ENCODE data around the gene CAMTA1. TPM values are rescaled to one million over a fixed set of nuclear protein-coding genes. Genes with fewer than 3 reads are reported as not detected.

The CAMTA1 gene
- total RNA-seq, 2 donors from 2014 or later, result 105 to 113 TPM

- H3K36me3 ChIP-seq, result no peaks in the 10 kb centered on the region
- H3K27ac ChIP-seq, result no peak overlapping the region
- no peak overlapping the region for H3K4me3 ChIP-seq
- peaks cover 22 to 31% of the 10 kb centered on the region in 2 donors for H3K4me1 ChIP-seq (ENCODE audit: control insufficient read depth in 1 of 2, low read depth in 2 of 2)
- no peaks in the 10 kb centered on the region for H3K27me3 ChIP-seq (replicated peaks; ENCODE audit: insufficient read depth)
- no peaks in the 10 kb centered on the region for H3K9me3 ChIP-seq
- TF ChIP-seq CTCF (IDR thresholded peaks at IDR 0.05), result no peak
- ATAC-seq (ENCODE audit: insufficient number of reproducible peaks, low FRiP score, low read depth) (no peak), DNase-seq (ENCODE audit: low spot score) (no peak)
Observed at GRCh38 chr1:6927626-6928025, 142.4 kb downstream of the CAMTA1 start.

DNA sequence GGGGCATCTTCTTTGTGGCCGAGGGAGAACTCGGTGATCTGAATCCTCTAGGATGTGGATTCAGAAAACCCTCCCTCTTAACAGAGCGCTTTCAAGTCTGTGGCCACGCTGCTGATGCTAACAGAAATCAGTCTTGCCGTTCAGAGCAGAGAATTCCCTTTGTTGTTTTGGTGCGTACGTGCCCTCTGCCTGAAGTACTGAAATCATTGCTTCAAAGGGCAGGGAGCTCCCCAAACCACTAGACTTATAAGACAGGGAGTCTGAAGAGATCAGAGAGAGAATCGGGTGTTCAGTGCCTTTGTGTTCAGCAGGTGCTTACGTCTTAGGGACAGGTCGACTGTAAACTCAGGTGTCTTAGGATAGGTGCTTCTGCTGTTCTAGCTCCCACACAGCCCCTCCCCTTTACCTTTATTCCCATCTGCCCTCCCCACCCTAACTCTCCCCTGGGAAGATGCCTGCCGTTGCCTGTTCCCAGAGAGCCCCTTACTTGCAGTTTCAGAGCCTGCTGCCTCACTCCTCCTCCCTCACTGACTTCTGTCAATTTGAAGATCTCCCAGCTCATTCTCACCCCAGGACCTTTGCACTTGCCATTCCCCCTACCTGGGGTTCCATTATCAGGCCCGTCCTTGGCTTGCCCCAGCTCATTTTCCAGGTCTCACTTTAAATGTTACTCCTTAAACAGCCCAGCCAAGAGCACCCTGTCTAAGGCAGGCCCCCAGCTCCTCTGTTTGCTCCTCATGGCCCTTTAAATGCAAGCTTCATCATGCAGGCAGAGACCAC, 143.0 kb downstream of the CAMTA1 start:
- no peak for TF ChIP-seq CTCF (IDR thresholded peaks at IDR 0.05)
- H3K27me3 ChIP-seq (replicated peaks; ENCODE audit: insufficient read depth), result no peaks in the 10 kb centered on the region
- no peaks in the 10 kb centered on the region for H3K9me3 ChIP-seq
- no peak overlapping the region for H3K4me3 ChIP-seq
- ATAC-seq (ENCODE audit: insufficient number of reproducible peaks, low FRiP score, low read depth) (no peak), DNase-seq (ENCODE audit: low spot score) (no peak)
- peaks cover 19 to 24% of the 10 kb centered on the region in 2 donors for H3K4me1 ChIP-seq (ENCODE audit: control insufficient read depth in 1 of 2, low read depth in 2 of 2)
- no peak overlapping the region for H3K27ac ChIP-seq
- H3K36me3 ChIP-seq, result no peaks in the 10 kb centered on the region

DNA sequence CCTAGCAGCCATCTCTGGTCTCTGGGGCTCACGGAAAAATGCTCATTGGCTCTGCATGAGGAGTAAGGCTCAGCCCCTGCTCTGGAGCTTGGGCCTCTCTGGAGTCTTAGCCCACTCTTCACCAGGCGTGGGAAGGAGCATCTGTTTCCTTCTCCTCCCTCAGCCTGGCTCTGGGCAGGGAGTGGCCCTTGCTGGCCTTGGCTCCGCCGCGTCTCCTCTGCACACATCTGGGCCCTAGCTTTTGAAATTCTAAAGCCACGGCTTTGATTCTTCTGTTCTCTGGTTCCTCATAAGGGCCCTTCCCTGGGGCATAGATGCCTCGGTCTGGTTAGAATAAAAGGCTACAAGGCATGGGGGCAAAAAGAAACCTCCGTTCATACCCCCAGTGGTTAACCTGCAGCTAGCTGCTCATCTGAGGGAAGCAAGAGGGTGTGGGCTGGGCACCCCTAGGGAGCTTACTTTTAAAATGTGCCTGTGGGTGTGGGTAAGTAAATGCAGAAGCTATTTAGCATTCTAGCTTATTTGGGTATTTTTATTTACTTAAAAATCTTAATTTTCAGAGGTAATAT, 145.6 kb downstream of the CAMTA1 start:
- H3K4me1 ChIP-seq (ENCODE audit: control insufficient read depth in 1 of 2, low read depth in 2 of 2), result peaks cover 0 to 10% of the 10 kb centered on the region in 2 donors
- H3K4me3 ChIP-seq, result no peak overlapping the region
- DNase-seq (ENCODE audit: low spot score), result no peak
- no peak for ATAC-seq (ENCODE audit: insufficient number of reproducible peaks, low FRiP score, low read depth)
- H3K27me3 ChIP-seq (replicated peaks; ENCODE audit: insufficient read depth), result no peaks in the 10 kb centered on the region
- TF ChIP-seq CTCF (IDR thresholded peaks at IDR 0.05), result no peak
- H3K36me3 ChIP-seq, result no peaks in the 10 kb centered on the region
- H3K27ac ChIP-seq, result no peak overlapping the region
- no peaks in the 10 kb centered on the region for H3K9me3 ChIP-seq

DNA sequence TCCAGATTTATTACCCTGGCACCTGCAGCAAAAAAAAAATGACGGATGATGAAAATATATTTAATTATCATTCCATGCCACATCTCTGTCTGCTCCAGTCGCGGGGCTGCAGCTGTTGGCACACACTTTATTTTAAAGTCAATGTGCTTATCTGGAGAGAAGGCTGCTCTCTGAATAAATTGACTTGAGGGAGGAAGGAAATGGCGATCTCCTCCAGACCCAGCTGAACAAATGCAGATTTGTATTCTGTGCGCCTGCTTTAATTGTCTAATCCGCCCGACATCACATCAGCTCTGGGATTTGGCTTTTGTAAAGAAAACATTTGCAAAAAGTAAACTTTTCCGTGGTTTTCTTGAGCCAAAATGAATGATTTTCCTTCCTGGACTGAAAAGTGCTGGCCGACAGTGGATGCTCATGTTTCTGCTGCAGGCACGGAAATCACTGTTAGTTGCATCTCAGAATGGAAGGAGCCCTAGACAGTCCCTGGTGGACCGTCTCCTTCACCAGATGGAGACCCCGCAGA, 150.2 kb downstream of the CAMTA1 start:
- no peaks in the 10 kb centered on the region for H3K36me3 ChIP-seq
- H3K4me1 ChIP-seq (ENCODE audit: control insufficient read depth in 1 of 2, low read depth in 2 of 2), result peaks cover 0 to 16% of the 10 kb centered on the region in 2 donors
- TF ChIP-seq CTCF (IDR thresholded peaks at IDR 0.05), result no peak
- H3K9me3 ChIP-seq, result no peaks in the 10 kb centered on the region
- ATAC-seq (ENCODE audit: insufficient number of reproducible peaks, low FRiP score, low read depth) (no peak), DNase-seq (ENCODE audit: low spot score) (no peak)
- H3K4me3 ChIP-seq, result peak overlapping the region; percentile 67
- H3K27me3 ChIP-seq (replicated peaks; ENCODE audit: insufficient read depth), result no peaks in the 10 kb centered on the region
- H3K27ac ChIP-seq, result no peak overlapping the region

GRCh38 chr1:6935911-6936690, 150.8 kb downstream of the CAMTA1 start:
- no peak for ATAC-seq (ENCODE audit: insufficient number of reproducible peaks, low FRiP score, low read depth)
- DNase-seq (ENCODE audit: low spot score), result no peak
- Histone ChIP-seq H3K4me1 (ENCODE audit: control insufficient read depth in 1 of 2, low read depth in 2 of 2) (peaks cover 0 to 16% of the 10 kb centered on the region in 2 donors), H3K4me3 (peak overlapping the region; percentile 67), H3K9me3 (no peaks in the 10 kb centered on the region), H3K27me3 (replicated peaks; ENCODE audit: insufficient read depth) (no peaks in the 10 kb centered on the region), H3K27ac (no peak overlapping the region), H3K36me3 (no peaks in the 10 kb centered on the region)
- no peak for TF ChIP-seq CTCF (IDR thresholded peaks at IDR 0.05)
